ENCODE measurements around the gene SLC5A9. TPM values are rescaled to one million over a fixed set of nuclear protein-coding genes. Genes with fewer than 3 reads are reported as not detected.

SLC5A9 gene
- total and polyA plus RNA-seq, 9 of the 15 experiments (the other 6 are each of a cell fraction or from before 2014, with no cell fraction given) = not detected

GRCh38 chr1:48292706-48293105 is 70.2 kb downstream of the SLC5A9 start:
- Histone ChIP-seq H3K79me2 (ENCODE audit: control insufficient read depth, insufficient read depth, low read length) (no peaks in the 10 kb centered on the region), H3K9me1 (ENCODE audit: control insufficient read depth, insufficient read depth, low read length) (no peaks in the 10 kb centered on the region), H3K4me1 (replicated peaks in 1 of 2; ENCODE audit: control insufficient read depth in 2 of 2, insufficient read depth in 2 of 2, low read length in 2 of 2) (no peaks in the 10 kb centered on the region), H3K27me3 (ENCODE audit: control insufficient read depth in 2 of 2, insufficient read depth in 2 of 2, low read length in 2 of 2) (no peaks in the 10 kb centered on the region), H3K36me3 (ENCODE audit: control insufficient read depth, insufficient read depth, low read length) (no peaks in the 10 kb centered on the region), H4K20me1 (replicated peaks; ENCODE audit: control insufficient read depth, insufficient read depth, low read length) (no peaks in the 10 kb centered on the region), H3K4me3 (no peak overlapping the region), H3K27ac (ENCODE audit: extremely low read depth, low read depth, low read length) (no peak overlapping the region), H2AFZ (ENCODE audit: low read depth, low read length) (no peak overlapping the region), H3K4me2 (ENCODE audit: insufficient read depth, low read length) (no peak overlapping the region), H3K9me3 (replicated peaks; ENCODE audit: control insufficient read depth, insufficient read depth, low read depth, low read length) (no peaks in the 10 kb centered on the region; the same call in 1 of the 2 replicates), H3K9ac (ENCODE audit: insufficient read depth in 1 of 2, low read depth in 2 of 2, low read length in 2 of 2) (no peak overlapping the region)
- intact Hi-C loops (cut with micrococcal nuclease) = no loop called here
- no TSS peak for BruUV-seq (replicated peaks)
- TF ChIP-seq ZFPM2 (CRISPR knock-in tag; IDR thresholded peaks at IDR 0.05) (no peak), ZBTB26 (CRISPR knock-in tag; IDR thresholded peaks at IDR 0.05) (no peak), SIN3A (IDR thresholded peaks at IDR 0.05; ENCODE audit: borderline replicate concordance in 2 of 2, control insufficient read depth in 1 of 2, low read depth in 2 of 2, low read length in 2 of 2) (no peak), HDAC3 (IDR thresholded peaks at IDR 0.05; ENCODE audit: borderline replicate concordance, partially characterized antibody) (no peak), XRCC3 (IDR thresholded peaks at IDR 0.05) (no peak), NFE2 (IDR thresholded peaks at IDR 0.05; ENCODE audit: low read depth) (no peak), ZNF696 (CRISPR knock-in tag; conservative IDR thresholded peaks at IDR 0.05) (no peak), CREM (IDR thresholded peaks at IDR 0.05; ENCODE audit: low read depth) (no peak), BDP1 (IDR thresholded peaks at IDR 0.05; ENCODE audit: insufficient read depth, insufficient read length) (no peak), TARDBP (IDR thresholded peaks at IDR 0.05) (no peak), ZC3H11A (IDR thresholded peaks at IDR 0.05; ENCODE audit: low read depth, low read length) (no peak), CEBPZ (IDR thresholded peaks at IDR 0.05; ENCODE audit: borderline replicate concordance, low read depth, low read length) (no peak), STAT6 (CRISPR knock-in tag; IDR thresholded peaks at IDR 0.05) (no peak), TCF15 (CRISPR knock-in tag; IDR thresholded peaks at IDR 0.05) (no peak), CCNT2 (IDR thresholded peaks at IDR 0.05; ENCODE audit: borderline replicate concordance, extremely low read depth, insufficient read length, low read depth, low read length) (no peak)
- ChIA-PET POLR2A (no interaction called here), CTCF (ENCODE audit: low intra/inter-chr PET ratio) (no interaction called here)
- no peak for ATAC-seq
- FAIRE-seq = no peak
- in situ Hi-C loops (cut with MboI) = no loop called here
- 2% methylated on average over 5 of the region's 5 CpGs for WGBS (ENCODE audit: insufficient coverage, low coverage, missing lambda C conversion rate)
- no peak for DNase-seq (ENCODE audit: extremely low read depth in 1 of 4, low spot score in 3 of 4)
